A673 (cell line): ENCODE measurements around the gene CR1. TPM values are rescaled to one million over a fixed set of nuclear protein-coding genes. Genes with fewer than 3 reads are reported as not detected.

Experiments used
- BruUV-seq: library from RNA; stranded (reverse); fragments of 400-500 nt; replicated peaks from 2 replicates; lab custom pipeline; 2021; lab: Mats Ljungman, UMichigan
- CTCF ChIA-PET: fragments of 300-600 bp; sonication (Branson Sonifier 250); formaldehyde crosslinking; loops from one replicate; lab custom pipeline; 2022; ENCODE audit warnings: antibody characterized with exemption; lab: Charles Lee
- POLR2A ChIA-PET: fragments of 300-600 bp; sonication (Branson Sonifier 250); formaldehyde crosslinking; loops from one replicate; lab custom pipeline; 2022; ENCODE audit warnings: antibody characterized with exemption; ENCODE audit not compliant: low non-redundant PET; lab: Charles Lee
- DNase-seq: peaks from one replicate; pipeline ENCODE4 v3.0.0-alpha.2; 2015; ENCODE audit warnings: low spot score
- H3K27ac ChIP-seq: fragments of 200-600 bp; sonication (generic); 2 replicates; pipeline ENCODE4 v1.5.1; 2016; ENCODE audit warnings: mixed run types, low read depth, mild to moderate bottlenecking, mixed read lengths, antibody characterized with exemption, low read length; ENCODE audit not compliant: poor library complexity, severe bottlenecking
- H3K27me3 ChIP-seq: fragments of 200-600 bp; sonication (generic); replicated peaks from 2 replicates; pipeline ENCODE4 v1.6.1; 2017; ENCODE audit warnings: mixed run types, low read depth, mild to moderate bottlenecking, mixed read lengths, antibody characterized with exemption, low read length; ENCODE audit not compliant: insufficient read depth, poor library complexity
- H3K36me3 ChIP-seq: fragments of 200-600 bp; sonication (generic); 2 replicates; pipeline ENCODE4 v1.6.1; 2016; ENCODE audit warnings: mixed run types, mild to moderate bottlenecking, mixed read lengths, antibody characterized with exemption, low read length; ENCODE audit not compliant: insufficient read depth, poor library complexity, severe bottlenecking
- H3K4me1 ChIP-seq: fragments of 200-600 bp; sonication (generic); 2 replicates; pipeline ENCODE4 v1.6.1; 2017; ENCODE audit warnings: mixed run types, mild to moderate bottlenecking, mixed read lengths, antibody characterized with exemption, low read length; ENCODE audit not compliant: insufficient read depth, poor library complexity, severe bottlenecking
- H3K4me3 ChIP-seq: fragments of 200-600 bp; sonication (generic); 2 replicates; pipeline ENCODE4 v1.5.1; 2016; ENCODE audit warnings: low read depth, mixed run types, mild to moderate bottlenecking, mixed read lengths, low read length; ENCODE audit not compliant: poor library complexity, severe bottlenecking
- H3K9me3 ChIP-seq: fragments of 200-600 bp; sonication (generic); 2 replicates; pipeline ENCODE4 v1.6.1; 2016; ENCODE audit warnings: mixed run types, low read depth, mild to moderate bottlenecking, mixed read lengths, antibody characterized with exemption, low read length; ENCODE audit not compliant: poor library complexity, severe bottlenecking
- CTCF ChIP-seq: fragments of 300-800, 200-600 bp; sonication (generic); conservative IDR thresholded peaks from 2 replicates; pipeline ENCODE4 v1.5.1; 2017; ENCODE audit warnings: low read depth, mild to moderate bottlenecking, antibody characterized with exemption, low read length, moderate library complexity, mixed read lengths
- EZH2 ChIP-seq: fragments of 200-600 bp; sonication (generic); IDR thresholded peaks from 2 replicates; pipeline ENCODE4 v1.6.1; 2017; ENCODE audit warnings: borderline replicate concordance, low read depth, mild to moderate bottlenecking, mixed read lengths, antibody characterized with exemption, low read length; ENCODE audit not compliant: poor library complexity, severe bottlenecking
- intact Hi-C: fragments of 100-400 bp; cut with micrococcal nuclease; formaldehyde crosslinking; loops from one replicate; pipeline ENCODE4 v1.10.0; 2022; ENCODE audit not compliant: unreplicated experiment
- total RNA-seq: library from RNA; stranded (reverse); gene quantifications from 2 replicates; pipeline ENCODE4 v1.2.3, GENCODE V29; 2021

The CR1 gene
- total RNA-seq, 1 experiment from 2014 or later: not detected

GRCh38 chr1:207626972-207627337 lies 131.0 kb downstream of the CR1 start:
- Histone ChIP-seq H3K4me3 (no peak overlapping the region), H3K9me3 (no peaks in the 10 kb centered on the region), H3K27ac (no peak overlapping the region), H3K36me3 (no peaks in the 10 kb centered on the region), H3K4me1 (no peaks in the 10 kb centered on the region), H3K27me3 (no peaks in the 10 kb centered on the region)
- ChIA-PET CTCF (no interaction called here), POLR2A (no interaction called here)
- DNase-seq: no peak
- no peak for TF ChIP-seq EZH2
- no peak for TF ChIP-seq CTCF
- BruUV-seq: no TSS peak
- intact Hi-C loops: no loop called here

- no peak overlapping the region for H3K4me3 ChIP-seq
- H3K27ac ChIP-seq: no peak overlapping the region
- DNase-seq: no peak
- ChIA-PET CTCF (no interaction called here), POLR2A (no interaction called here)
- no TSS peak for BruUV-seq
- no peaks in the 10 kb centered on the region for H3K4me1 ChIP-seq
- no peak for TF ChIP-seq EZH2
- TF ChIP-seq CTCF: no peak
- H3K27me3 ChIP-seq: no peaks in the 10 kb centered on the region
- H3K9me3 ChIP-seq: no peaks in the 10 kb centered on the region
- no peaks in the 10 kb centered on the region for H3K36me3 ChIP-seq
- intact Hi-C loops: no loop called here
Observed at GRCh38 chr1:207627496-207627895, 131.5 kb downstream of the CR1 start.

- ChIA-PET CTCF (no interaction called here), POLR2A (no interaction called here)
- BruUV-seq: no TSS peak
- H3K27me3 ChIP-seq: no peaks in the 10 kb centered on the region
- TF ChIP-seq CTCF: no peak
- TF ChIP-seq EZH2: no peak
- H3K27ac ChIP-seq: no peak overlapping the region
- H3K36me3 ChIP-seq: no peaks in the 10 kb centered on the region
- no peak for DNase-seq
- H3K4me3 ChIP-seq: no peak overlapping the region
- no peaks in the 10 kb centered on the region for H3K9me3 ChIP-seq
- intact Hi-C loops: no loop called here
- H3K4me1 ChIP-seq: no peaks in the 10 kb centered on the region
Observed at GRCh38 chr1:207628776-207629175, 132.8 kb downstream of the CR1 start.
